Measurements from ENCODE around the gene TTLL3.

DNA sequence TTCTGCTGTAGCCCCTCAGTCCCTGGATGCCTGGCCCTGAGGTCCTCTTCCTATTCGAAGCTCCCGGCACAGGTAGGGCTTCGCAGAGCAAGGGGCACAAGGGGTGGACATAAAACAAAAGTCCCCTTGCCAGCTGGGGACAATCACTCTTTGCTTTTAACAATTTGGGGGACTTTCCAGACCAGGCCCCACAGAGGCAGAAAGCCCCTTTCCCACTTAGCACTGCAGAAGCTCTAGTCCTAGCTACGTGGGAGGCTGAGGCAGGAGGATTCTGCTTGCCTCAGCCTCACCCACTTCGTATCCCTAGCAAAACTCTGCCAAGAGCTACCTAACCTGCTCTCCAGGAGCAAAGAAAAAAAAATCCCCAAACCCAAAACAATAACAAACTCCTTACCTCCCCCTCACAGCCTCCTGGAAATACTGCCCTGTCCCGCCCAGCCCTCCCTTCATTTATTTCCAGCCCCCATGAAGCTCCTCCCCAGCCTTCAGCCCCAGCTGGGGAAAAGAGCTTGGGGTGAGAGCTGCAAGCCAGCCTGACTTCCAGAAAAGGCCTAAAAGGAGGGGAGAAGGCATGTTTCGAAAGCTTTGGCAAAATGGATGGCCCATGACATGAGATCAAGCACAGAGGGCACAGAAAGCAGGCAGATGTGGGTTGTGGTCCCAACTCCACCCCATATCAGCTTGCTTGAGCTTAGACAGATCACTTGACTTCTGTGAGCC is 69.9 kb downstream of the TTLL3 start, which contains the start of gene CIDEC:
- TF ChIP-seq POLR2A (IDR thresholded peaks at IDR 0.05) = no peak
- TF ChIP-seq, protein P1, sequence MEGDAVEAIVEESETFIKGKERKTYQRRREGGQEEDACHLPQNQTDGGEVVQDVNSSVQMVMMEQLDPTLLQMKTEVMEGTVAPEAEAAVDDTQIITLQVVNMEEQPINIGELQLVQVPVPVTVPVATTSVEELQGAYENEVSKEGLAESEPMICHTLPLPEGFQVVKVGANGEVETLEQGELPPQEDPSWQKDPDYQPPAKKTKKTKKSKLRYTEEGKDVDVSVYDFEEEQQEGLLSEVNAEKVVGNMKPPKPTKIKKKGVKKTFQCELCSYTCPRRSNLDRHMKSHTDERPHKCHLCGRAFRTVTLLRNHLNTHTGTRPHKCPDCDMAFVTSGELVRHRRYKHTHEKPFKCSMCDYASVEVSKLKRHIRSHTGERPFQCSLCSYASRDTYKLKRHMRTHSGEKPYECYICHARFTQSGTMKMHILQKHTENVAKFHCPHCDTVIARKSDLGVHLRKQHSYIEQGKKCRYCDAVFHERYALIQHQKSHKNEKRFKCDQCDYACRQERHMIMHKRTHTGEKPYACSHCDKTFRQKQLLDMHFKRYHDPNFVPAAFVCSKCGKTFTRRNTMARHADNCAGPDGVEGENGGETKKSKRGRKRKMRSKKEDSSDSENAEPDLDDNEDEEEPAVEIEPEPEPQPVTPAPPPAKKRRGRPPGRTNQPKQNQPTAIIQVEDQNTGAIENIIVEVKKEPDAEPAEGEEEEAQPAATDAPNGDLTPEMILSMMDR (IDR thresholded peaks at IDR 0.05) = no peak
- no peak for TF ChIP-seq POLR2AphosphoS5 (IDR thresholded peaks at IDR 0.05)
